SU-DHL-6 (cell line): ENCODE results near the gene SPNS3.

Source experiments
- H2AFZ ChIP-seq: fragments of 200-600 bp; sonication (generic); 2 replicates; pipeline ENCODE4 v1.6.1; 2014; ENCODE audit warnings: low read depth, mild to moderate bottlenecking, moderate library complexity, mixed read lengths, antibody characterized with exemption, low read length; ENCODE audit not compliant: severe bottlenecking
- H3F3A ChIP-seq: fragments of 200-600 bp; shearing (Covaris generic); 2 replicates; pipeline ENCODE4 v1.6.0; 2016; ENCODE audit warnings: antibody characterized with exemption, mild to moderate bottlenecking; ENCODE audit not compliant: insufficient read depth
- H3K27ac ChIP-seq: fragments of 200-600 bp; sonication (generic); 2 replicates; pipeline ENCODE4 v1.5.1; 2016; ENCODE audit warnings: low read depth, mild to moderate bottlenecking, low read length, moderate library complexity, mixed read lengths
- H3K27me3 ChIP-seq: fragments of 200-600 bp; sonication (generic), shearing (Covaris generic); 2 replicates; pipeline ENCODE4 v1.6.0; 2014; ENCODE audit warnings: mild to moderate bottlenecking, low read length
- H3K36me3 ChIP-seq: fragments of 200-600 bp; sonication (generic); 2 replicates; pipeline ENCODE4 v1.6.1; 2014; ENCODE audit warnings: mild to moderate bottlenecking, low read length, mixed read lengths
- H3K4me2 ChIP-seq: fragments of 300-600, 200-600 bp; shearing (Covaris generic), sonication (generic); 2 replicates; pipeline ENCODE4 v1.6.0; 2014; ENCODE audit warnings: low read length, low read depth, mild to moderate bottlenecking; ENCODE audit not compliant: poor library complexity, severe bottlenecking
- H3K4me3 ChIP-seq: fragments of 200-600 bp; sonication (generic); 2 replicates; pipeline ENCODE4 v1.5.1; 2014; ENCODE audit warnings: antibody characterized with exemption, low read length, mild to moderate bottlenecking, mixed read lengths; ENCODE audit not compliant: insufficient read depth, poor library complexity, severe bottlenecking
- H3K79me2 ChIP-seq: fragments of 200-600 bp; sonication (generic); 2 replicates; pipeline ENCODE4 v1.6.1; 2014; ENCODE audit warnings: mild to moderate bottlenecking, low read length, moderate library complexity; ENCODE audit not compliant: insufficient read depth
- H3K9ac ChIP-seq: fragments of 200-600 bp; sonication (generic); 2 replicates; pipeline ENCODE4 v1.7.0; 2014; ENCODE audit warnings: mild to moderate bottlenecking, low read length
- H3K9me2 ChIP-seq: fragments of 200-600 bp; sonication (generic); replicated peaks from 2 replicates; pipeline ENCODE4 v1.6.1; 2014; ENCODE audit warnings: low read length; ENCODE audit not compliant: insufficient read depth
- H3K9me3 ChIP-seq: fragments of 200-600 bp; sonication (generic); 2 replicates; pipeline ENCODE4 v1.6.1; 2014; ENCODE audit warnings: low read length, mixed read lengths; ENCODE audit not compliant: insufficient read depth
- H4K20me1 ChIP-seq: fragments of 200-600 bp; sonication (generic); 2 replicates; pipeline ENCODE4 v1.6.1; 2014; ENCODE audit warnings: low read depth, mild to moderate bottlenecking, antibody characterized with exemption, low read length, moderate library complexity, mixed read lengths
- EZH2phosphoT487 ChIP-seq: fragments of 200-600 bp; sonication (generic), shearing (Covaris generic); conservative IDR thresholded peaks from 2 replicates; pipeline ENCODE4 v1.6.1; 2018; ENCODE audit warnings: mild to moderate bottlenecking, antibody characterized with exemption, low read length, moderate library complexity, mixed read lengths
- TF ChIP-seq, protein P1 (sequence below): fragments of 200-600 bp; sonication (generic); IDR thresholded peaks from one replicate; pipeline ENCODE4 v1.5.1; 2017; ENCODE audit warnings: antibody characterized with exemption, mild to moderate bottlenecking, low read length, moderate library complexity; ENCODE audit not compliant: insufficient read depth, poor library complexity, severe bottlenecking

Gene SPNS3

DNA sequence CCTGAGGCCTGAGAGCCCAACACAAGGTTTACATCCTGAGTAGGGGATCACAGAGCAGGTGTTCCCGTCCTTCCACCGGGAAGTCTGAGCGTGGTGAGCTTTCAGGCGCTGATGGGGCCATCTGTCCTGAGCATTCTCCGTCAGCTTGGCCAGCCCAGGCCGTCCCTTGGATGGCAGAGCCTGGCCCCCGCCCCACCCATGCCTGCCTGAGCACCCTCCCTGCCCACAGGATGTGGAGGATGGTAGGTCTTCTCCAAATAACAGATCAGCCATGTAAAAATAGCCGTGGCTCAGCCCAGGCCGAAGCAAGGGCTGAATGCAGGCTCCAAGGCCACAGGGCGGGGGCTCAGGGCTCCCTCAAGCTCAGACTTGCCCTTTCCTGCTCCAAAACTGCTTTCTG is 85.2 kb downstream of the SPNS3 start:
- TF ChIP-seq, protein P1, sequence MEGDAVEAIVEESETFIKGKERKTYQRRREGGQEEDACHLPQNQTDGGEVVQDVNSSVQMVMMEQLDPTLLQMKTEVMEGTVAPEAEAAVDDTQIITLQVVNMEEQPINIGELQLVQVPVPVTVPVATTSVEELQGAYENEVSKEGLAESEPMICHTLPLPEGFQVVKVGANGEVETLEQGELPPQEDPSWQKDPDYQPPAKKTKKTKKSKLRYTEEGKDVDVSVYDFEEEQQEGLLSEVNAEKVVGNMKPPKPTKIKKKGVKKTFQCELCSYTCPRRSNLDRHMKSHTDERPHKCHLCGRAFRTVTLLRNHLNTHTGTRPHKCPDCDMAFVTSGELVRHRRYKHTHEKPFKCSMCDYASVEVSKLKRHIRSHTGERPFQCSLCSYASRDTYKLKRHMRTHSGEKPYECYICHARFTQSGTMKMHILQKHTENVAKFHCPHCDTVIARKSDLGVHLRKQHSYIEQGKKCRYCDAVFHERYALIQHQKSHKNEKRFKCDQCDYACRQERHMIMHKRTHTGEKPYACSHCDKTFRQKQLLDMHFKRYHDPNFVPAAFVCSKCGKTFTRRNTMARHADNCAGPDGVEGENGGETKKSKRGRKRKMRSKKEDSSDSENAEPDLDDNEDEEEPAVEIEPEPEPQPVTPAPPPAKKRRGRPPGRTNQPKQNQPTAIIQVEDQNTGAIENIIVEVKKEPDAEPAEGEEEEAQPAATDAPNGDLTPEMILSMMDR, result no peak
- no peak for TF ChIP-seq EZH2phosphoT487
- H3K9me2 ChIP-seq, result no peaks in the 10 kb centered on the region
- H3K27ac ChIP-seq, result 0 out of 2 replicates have a peak overlapping the region, but pooled peaks have one; percentile 13
- H3F3A ChIP-seq, result peaks cover 9% of the 10 kb centered on the region
- peak overlapping the region; percentile 75 for H2AFZ ChIP-seq
- H4K20me1 ChIP-seq, result no peaks in the 10 kb centered on the region
- H3K9ac ChIP-seq, result peak overlapping the region; percentile 41
- H3K4me3 ChIP-seq, result peak overlapping the region; percentile 17
- no peaks in the 10 kb centered on the region for H3K9me3 ChIP-seq
- peak overlapping the region; percentile 53 for H3K4me2 ChIP-seq
- no peaks in the 10 kb centered on the region for H3K79me2 ChIP-seq
- H3K36me3 ChIP-seq, result no peaks in the 10 kb centered on the region
- H3K27me3 ChIP-seq, result no peaks in the 10 kb centered on the region

DNA sequence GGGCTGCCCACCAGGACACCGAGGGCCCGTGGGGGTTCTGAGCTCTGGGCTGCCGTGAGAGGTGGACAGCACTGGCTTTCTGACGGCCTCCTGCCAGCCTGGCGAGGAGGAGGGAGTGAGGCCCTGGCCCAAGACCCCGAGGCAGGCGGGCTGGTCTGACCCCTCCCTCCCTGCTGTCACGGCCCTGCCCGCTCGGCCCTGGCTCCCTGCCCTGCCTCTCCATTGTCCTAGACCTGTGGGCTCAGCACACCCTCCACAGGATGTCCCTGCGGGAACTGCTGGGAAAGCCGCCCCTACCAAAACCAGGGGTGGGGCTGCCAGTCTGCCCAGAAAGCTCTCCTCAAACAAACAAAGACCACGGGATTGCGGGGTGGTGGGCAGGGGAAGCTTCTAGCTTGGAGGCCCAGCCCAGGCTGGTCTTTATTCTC is 85.6 kb downstream of the SPNS3 start:
- H2AFZ ChIP-seq, result no peak overlapping the region
- no peak overlapping the region for H3K4me3 ChIP-seq
- H3K9ac ChIP-seq, result peak overlapping the region; percentile 41; the same call in 1 of the 2 replicates
- H3K9me2 ChIP-seq, result no peaks in the 10 kb centered on the region
- no peaks in the 10 kb centered on the region for H3K79me2 ChIP-seq
- no peaks in the 10 kb centered on the region for H3K9me3 ChIP-seq
- no peaks in the 10 kb centered on the region for H3K27me3 ChIP-seq
- no peaks in the 10 kb centered on the region for H3K36me3 ChIP-seq
- H3K27ac ChIP-seq, result no peak overlapping the region
- TF ChIP-seq, protein P1, result no peak
- no peak for TF ChIP-seq EZH2phosphoT487
- no peaks in the 10 kb centered on the region for H4K20me1 ChIP-seq
- H3K4me2 ChIP-seq, result peak overlapping the region; percentile 53
- peaks cover 10% of the 10 kb centered on the region for H3F3A ChIP-seq

DNA sequence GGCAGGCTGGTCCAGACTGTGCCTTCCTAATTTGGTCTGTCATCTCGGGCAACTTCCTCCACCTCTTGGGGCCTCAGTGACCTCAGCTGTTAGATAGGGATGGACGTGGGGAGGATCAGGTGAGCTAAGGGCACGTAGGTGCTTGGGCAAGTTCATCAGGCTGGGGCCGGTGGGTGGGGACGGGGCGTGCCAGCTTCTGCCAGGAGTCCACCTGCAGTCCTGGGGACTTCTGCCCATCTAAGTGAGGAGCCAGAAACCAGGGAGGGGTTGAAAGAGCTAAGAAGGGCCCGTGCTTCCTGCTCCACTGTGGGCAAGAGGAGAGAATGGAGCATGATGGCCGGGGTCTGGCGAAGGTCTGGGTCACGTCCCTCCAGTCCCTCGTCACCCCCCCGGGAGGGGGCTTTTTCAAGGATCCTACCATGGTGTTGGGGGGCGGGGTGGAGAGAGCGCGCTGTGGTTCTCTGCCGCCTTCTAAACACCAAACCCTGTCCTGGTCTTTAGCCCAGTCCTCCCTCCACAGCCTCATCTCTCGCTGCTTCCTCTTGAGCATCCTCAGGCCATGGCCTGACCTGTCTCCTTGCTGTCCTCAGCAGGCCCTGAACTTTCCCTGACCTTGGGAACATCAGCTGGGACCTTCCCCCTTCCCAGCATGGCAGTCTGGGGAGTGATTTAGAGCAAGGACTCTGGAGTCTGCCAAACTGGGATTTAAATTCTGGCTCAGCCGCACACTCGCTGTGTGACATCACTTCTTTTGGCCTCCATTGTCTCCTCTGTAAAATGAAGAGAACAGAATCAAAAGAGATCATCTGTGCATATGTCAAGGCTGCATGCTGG is 86.5 kb downstream of the SPNS3 start:
- Histone ChIP-seq H3K4me3 (no peak overlapping the region), H3F3A (peaks cover 10% of the 10 kb centered on the region), H4K20me1 (no peaks in the 10 kb centered on the region), H3K27ac (no peak overlapping the region), H3K79me2 (no peaks in the 10 kb centered on the region), H3K36me3 (no peaks in the 10 kb centered on the region), H3K27me3 (no peaks in the 10 kb centered on the region), H2AFZ (no peak overlapping the region), H3K9me3 (no peaks in the 10 kb centered on the region), H3K9ac (no peak overlapping the region), H3K4me2 (no peak overlapping the region), H3K9me2 (no peaks in the 10 kb centered on the region)
- no peak for TF ChIP-seq EZH2phosphoT487
- TF ChIP-seq, protein P1, result no peak
